HG03575 (cell line): ENCODE measurements around the gene CDH1.

Experiments used
- ATAC-seq: cut with Tn5 transposase; IDR thresholded peaks from one replicate; pipeline ENCODE4 v1.9.1; 2021; ENCODE audit not compliant: unreplicated experiment, insufficient number of reproducible peaks, low FRiP score; ENCODE audit errors: extremely low read depth

The CDH1 gene

GRCh38 chr16:68754084-68754792, 17.1 kb downstream of the CDH1 start:
- no peak for ATAC-seq

GRCh38 chr16:68756239-68756915, 19.3 kb downstream of the CDH1 start:
- peak; percentile 41 for ATAC-seq

- ATAC-seq: no peak
Observed at GRCh38 chr16:68757625-68757935, 20.5 kb downstream of the CDH1 start.

- ATAC-seq: no peak
Observed at GRCh38 chr16:68759062-68759461, 22.0 kb downstream of the CDH1 start.

- ATAC-seq: no peak
Observed at GRCh38 chr16:68760671-68761275, 23.7 kb downstream of the CDH1 start.

GRCh38 chr16:68762996-68763756, 26.1 kb downstream of the CDH1 start:
- ATAC-seq: no peak

- no peak for ATAC-seq
Observed at GRCh38 chr16:68764862-68765261, 27.8 kb downstream of the CDH1 start.

GRCh38 chr16:68767581-68767980, 30.5 kb downstream of the CDH1 start:
- ATAC-seq: no peak

- no peak for ATAC-seq
Observed at GRCh38 chr16:68768175-68768574, 31.1 kb downstream of the CDH1 start.

- ATAC-seq: no peak
Observed at GRCh38 chr16:68768771-68769170, 31.7 kb downstream of the CDH1 start.

GRCh38 chr16:68770671-68771070, 33.6 kb downstream of the CDH1 start:
- no peak for ATAC-seq

GRCh38 chr16:68772030-68772681, 35.1 kb downstream of the CDH1 start:
- ATAC-seq: no peak

- ATAC-seq: no peak
Observed at GRCh38 chr16:68772871-68773270, 35.8 kb downstream of the CDH1 start.

GRCh38 chr16:68774982-68775634, 38.0 kb downstream of the CDH1 start:
- no peak for ATAC-seq

GRCh38 chr16:68776821-68777485, 39.9 kb downstream of the CDH1 start:
- peak; percentile 46 for ATAC-seq

GRCh38 chr16:68778551-68779231, 41.6 kb downstream of the CDH1 start:
- ATAC-seq: no peak

- ATAC-seq: no peak
Observed at GRCh38 chr16:68779891-68780290, 42.8 kb downstream of the CDH1 start.

GRCh38 chr16:68781784-68782183, 44.7 kb downstream of the CDH1 start:
- no peak for ATAC-seq
